H1 (cell line): ENCODE measurements around the gene RMDN2. TPM values are rescaled to one million over a fixed set of nuclear protein-coding genes. Genes with fewer than 3 reads are reported as not detected.

ENCODE experiments used
- ASH2L ChIP-seq: fragments of 200-600, 300-600 bp; sonication (generic); IDR thresholded peaks from one replicate; pipeline ENCODE4 v1.7.1; 2017; ENCODE audit warnings: low read length
- BACH1 ChIP-seq: IDR thresholded peaks from 2 replicates; pipeline ENCODE4 v1.6.1; 2012; ENCODE audit warnings: low read length, improper control_type of control experiment
- KDM1A ChIP-seq: fragments of 200-600, 300-600 bp; sonication (generic); IDR thresholded peaks from 2 replicates; pipeline ENCODE4 v1.7.1; 2016; ENCODE audit warnings: mild to moderate bottlenecking, low read length, borderline replicate concordance
- SP2 ChIP-seq: IDR thresholded peaks from 2 replicates; pipeline ENCODE4 v1.6.1; 2012; ENCODE audit warnings: mild to moderate bottlenecking, low read length, inconsistent platforms
- polyA plus RNA-seq, 7 experiments: library from polyadenylated mRNA; depleted of rRNA in 3 of 7; stranded (reverse) in 5 of 7; unstranded in 2 of 7; fragments of >200 nt in 5 of 7; fragments of 200-250 nt in 2 of 7; gene quantifications; 1 replicate in 5 of 7; 2 replicates in 1 of 7; 4 replicates in 1 of 7; pipeline versions ENCODE4 v1.2.1 to v1.2.3, GENCODE V29; 2011 to 2013; ENCODE audit warnings: missing spikeins in 2 of 7, mixed read lengths in 2 of 7
- total RNA-seq: library from RNA; stranded (reverse); fragmentation: NEBNext Ultra II Directional; extraction: Animal tissue kit (Norgen Biotek cat#: 25700); gene quantifications from 2 replicates; pipeline ENCODE4 v1.2.1, GENCODE V29; 2021
- TF ChIP-seq, protein P1 (sequence below): fragments of 300-600 bp; sonication (generic); IDR thresholded peaks from 2 replicates; pipeline ENCODE4 v1.7.1; 2012; ENCODE audit warnings: low read length, moderate library complexity, mild to moderate bottlenecking, inconsistent platforms; ENCODE audit not compliant: insufficient replicate concordance
- TF ChIP-seq, protein P2 (sequence below): IDR thresholded peaks from 2 replicates; pipeline ENCODE4 v1.6.1; 2012; ENCODE audit warnings: inconsistent platforms

The RMDN2 gene
- total and polyA plus RNA-seq, 2 of the 8 experiments (the other 6 are each of a cell fraction or from before 2014, with no cell fraction given), result 0.53 to 3.0 TPM

DNA sequence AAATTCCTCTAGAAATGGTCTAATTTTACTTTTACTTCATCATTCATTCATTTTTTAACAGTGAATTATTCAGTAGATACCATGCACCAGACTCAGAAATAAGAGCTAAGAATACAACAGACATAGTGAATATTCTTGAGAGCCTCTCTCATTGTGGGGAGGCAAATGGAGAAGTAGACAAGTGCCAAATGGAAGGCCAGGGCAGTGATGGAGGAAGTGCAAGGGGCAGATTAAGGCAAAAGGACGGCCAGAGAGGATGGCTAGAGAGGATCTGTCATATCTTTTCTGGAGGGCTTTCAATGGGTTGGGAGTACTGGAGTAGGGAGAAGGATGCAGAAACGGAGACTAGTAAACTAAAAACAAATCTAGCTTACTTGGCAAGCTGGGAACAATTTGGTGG, 19.0 kb upstream of the RMDN2 start (continued):
- TF ChIP-seq, protein P1, sequence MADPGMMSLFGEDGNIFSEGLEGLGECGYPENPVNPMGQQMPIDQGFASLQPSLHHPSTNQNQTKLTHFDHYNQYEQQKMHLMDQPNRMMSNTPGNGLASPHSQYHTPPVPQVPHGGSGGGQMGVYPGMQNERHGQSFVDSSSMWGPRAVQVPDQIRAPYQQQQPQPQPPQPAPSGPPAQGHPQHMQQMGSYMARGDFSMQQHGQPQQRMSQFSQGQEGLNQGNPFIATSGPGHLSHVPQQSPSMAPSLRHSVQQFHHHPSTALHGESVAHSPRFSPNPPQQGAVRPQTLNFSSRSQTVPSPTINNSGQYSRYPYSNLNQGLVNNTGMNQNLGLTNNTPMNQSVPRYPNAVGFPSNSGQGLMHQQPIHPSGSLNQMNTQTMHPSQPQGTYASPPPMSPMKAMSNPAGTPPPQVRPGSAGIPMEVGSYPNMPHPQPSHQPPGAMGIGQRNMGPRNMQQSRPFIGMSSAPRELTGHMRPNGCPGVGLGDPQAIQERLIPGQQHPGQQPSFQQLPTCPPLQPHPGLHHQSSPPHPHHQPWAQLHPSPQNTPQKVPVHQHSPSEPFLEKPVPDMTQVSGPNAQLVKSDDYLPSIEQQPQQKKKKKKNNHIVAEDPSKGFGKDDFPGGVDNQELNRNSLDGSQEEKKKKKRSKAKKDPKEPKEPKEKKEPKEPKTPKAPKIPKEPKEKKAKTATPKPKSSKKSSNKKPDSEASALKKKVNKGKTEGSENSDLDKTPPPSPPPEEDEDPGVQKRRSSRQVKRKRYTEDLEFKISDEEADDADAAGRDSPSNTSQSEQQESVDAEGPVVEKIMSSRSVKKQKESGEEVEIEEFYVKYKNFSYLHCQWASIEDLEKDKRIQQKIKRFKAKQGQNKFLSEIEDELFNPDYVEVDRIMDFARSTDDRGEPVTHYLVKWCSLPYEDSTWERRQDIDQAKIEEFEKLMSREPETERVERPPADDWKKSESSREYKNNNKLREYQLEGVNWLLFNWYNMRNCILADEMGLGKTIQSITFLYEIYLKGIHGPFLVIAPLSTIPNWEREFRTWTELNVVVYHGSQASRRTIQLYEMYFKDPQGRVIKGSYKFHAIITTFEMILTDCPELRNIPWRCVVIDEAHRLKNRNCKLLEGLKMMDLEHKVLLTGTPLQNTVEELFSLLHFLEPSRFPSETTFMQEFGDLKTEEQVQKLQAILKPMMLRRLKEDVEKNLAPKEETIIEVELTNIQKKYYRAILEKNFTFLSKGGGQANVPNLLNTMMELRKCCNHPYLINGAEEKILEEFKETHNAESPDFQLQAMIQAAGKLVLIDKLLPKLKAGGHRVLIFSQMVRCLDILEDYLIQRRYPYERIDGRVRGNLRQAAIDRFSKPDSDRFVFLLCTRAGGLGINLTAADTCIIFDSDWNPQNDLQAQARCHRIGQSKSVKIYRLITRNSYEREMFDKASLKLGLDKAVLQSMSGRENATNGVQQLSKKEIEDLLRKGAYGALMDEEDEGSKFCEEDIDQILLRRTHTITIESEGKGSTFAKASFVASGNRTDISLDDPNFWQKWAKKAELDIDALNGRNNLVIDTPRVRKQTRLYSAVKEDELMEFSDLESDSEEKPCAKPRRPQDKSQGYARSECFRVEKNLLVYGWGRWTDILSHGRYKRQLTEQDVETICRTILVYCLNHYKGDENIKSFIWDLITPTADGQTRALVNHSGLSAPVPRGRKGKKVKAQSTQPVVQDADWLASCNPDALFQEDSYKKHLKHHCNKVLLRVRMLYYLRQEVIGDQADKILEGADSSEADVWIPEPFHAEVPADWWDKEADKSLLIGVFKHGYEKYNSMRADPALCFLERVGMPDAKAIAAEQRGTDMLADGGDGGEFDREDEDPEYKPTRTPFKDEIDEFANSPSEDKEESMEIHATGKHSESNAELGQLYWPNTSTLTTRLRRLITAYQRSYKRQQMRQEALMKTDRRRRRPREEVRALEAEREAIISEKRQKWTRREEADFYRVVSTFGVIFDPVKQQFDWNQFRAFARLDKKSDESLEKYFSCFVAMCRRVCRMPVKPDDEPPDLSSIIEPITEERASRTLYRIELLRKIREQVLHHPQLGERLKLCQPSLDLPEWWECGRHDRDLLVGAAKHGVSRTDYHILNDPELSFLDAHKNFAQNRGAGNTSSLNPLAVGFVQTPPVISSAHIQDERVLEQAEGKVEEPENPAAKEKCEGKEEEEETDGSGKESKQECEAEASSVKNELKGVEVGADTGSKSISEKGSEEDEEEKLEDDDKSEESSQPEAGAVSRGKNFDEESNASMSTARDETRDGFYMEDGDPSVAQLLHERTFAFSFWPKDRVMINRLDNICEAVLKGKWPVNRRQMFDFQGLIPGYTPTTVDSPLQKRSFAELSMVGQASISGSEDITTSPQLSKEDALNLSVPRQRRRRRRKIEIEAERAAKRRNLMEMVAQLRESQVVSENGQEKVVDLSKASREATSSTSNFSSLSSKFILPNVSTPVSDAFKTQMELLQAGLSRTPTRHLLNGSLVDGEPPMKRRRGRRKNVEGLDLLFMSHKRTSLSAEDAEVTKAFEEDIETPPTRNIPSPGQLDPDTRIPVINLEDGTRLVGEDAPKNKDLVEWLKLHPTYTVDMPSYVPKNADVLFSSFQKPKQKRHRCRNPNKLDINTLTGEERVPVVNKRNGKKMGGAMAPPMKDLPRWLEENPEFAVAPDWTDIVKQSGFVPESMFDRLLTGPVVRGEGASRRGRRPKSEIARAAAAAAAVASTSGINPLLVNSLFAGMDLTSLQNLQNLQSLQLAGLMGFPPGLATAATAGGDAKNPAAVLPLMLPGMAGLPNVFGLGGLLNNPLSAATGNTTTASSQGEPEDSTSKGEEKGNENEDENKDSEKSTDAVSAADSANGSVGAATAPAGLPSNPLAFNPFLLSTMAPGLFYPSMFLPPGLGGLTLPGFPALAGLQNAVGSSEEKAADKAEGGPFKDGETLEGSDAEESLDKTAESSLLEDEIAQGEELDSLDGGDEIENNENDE, result no peak
- TF ChIP-seq BACH1 (no peak), KDM1A (no peak), SP2 (no peak), ASH2L (no peak)
- TF ChIP-seq, protein P2, sequence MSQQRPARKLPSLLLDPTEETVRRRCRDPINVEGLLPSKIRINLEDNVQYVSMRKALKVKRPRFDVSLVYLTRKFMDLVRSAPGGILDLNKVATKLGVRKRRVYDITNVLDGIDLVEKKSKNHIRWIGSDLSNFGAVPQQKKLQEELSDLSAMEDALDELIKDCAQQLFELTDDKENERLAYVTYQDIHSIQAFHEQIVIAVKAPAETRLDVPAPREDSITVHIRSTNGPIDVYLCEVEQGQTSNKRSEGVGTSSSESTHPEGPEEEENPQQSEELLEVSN, result no peak
- TF ChIP-seq, all 59 proteins: peak for 0
